ENCODE data around the gene NELFB. TPM values are rescaled to one million over a fixed set of nuclear protein-coding genes. Genes with fewer than 3 reads are reported as not detected.
A peak's percentile ranks its signal among the peaks of the same experiment; 100 is the strongest.

Gene NELFB
- total RNA-seq, 1 experiment from 2014 or later = 95.0 TPM

DNA sequence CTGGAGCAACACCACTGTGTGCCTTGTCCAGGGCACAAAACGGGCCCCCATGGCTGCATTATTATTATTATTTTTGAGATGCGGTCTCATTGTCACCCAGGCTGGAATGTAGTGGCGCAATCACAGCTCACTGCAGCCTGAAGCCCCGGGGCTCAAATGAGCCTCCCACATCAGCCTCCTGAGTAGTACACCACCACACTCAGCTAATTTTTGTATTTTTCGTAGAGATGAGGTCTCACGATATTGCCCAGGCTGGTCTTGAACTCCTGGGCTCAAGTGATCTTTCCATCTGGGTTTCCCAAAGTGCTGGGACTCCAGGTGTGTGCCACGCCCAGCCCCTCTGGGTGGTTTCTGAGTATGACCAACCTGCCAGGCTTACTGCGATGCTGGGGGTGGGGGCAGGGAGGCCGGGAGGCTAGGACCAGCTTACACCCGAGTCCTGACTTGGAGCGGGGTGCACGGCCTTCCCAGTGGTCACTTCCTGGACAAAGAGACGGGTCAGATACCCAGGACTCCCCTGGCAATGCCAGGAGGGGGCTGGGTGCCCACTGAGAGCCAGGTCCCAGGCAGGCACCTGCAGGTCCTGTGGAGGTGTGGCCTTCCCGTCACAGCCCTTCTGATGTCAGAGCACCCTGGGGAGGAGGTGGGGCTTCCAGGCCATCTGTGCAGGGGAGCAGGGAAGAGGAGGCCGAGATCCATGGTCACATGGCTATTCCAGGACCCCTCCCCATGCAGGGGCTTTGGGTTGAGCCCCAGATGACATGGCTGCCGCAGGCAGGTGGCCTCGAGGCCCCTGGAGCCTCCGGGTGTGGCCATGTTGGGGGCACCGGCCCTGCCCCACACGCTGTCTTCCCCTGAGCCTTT, 55.3 kb downstream of the NELFB start:
- TF ChIP-seq, protein P1, sequence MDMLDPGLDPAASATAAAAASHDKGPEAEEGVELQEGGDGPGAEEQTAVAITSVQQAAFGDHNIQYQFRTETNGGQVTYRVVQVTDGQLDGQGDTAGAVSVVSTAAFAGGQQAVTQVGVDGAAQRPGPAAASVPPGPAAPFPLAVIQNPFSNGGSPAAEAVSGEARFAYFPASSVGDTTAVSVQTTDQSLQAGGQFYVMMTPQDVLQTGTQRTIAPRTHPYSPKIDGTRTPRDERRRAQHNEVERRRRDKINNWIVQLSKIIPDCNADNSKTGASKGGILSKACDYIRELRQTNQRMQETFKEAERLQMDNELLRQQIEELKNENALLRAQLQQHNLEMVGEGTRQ (CRISPR knock-in tag; IDR thresholded peaks at IDR 0.05) = 0 out of 2 replicates have a peak, but pooled peaks have one; percentile 44
- TF ChIP-seq JUN (CRISPR knock-in tag; IDR thresholded peaks at IDR 0.05) = no peak
- Mint-ChIP-seq H3K4me3 (no peak overlapping the region), H3K9me3 (no peaks in the 10 kb centered on the region), H3K27me3 (ENCODE audit: low read depth) (no peaks in the 10 kb centered on the region), H3K4me1 (peaks cover 12% of the 10 kb centered on the region), H3K36me3 (no peaks in the 10 kb centered on the region), H3K27ac (no peak overlapping the region)
- no peak for ATAC-seq
- DNase-seq (ENCODE audit: low spot score) = no peak
- ChIA-PET POLR2A (interaction anchor here (1.1 kb wide), 1 partner anchor 8 kb away, joined by 3 read pairs; the partner anchor contains the start of gene NRARP), CTCF (interaction anchor here (2.2 kb wide), 1 partner anchor 8 kb away, joined by 9 read pairs; the partner anchor contains the start of gene NRARP)

DNA sequence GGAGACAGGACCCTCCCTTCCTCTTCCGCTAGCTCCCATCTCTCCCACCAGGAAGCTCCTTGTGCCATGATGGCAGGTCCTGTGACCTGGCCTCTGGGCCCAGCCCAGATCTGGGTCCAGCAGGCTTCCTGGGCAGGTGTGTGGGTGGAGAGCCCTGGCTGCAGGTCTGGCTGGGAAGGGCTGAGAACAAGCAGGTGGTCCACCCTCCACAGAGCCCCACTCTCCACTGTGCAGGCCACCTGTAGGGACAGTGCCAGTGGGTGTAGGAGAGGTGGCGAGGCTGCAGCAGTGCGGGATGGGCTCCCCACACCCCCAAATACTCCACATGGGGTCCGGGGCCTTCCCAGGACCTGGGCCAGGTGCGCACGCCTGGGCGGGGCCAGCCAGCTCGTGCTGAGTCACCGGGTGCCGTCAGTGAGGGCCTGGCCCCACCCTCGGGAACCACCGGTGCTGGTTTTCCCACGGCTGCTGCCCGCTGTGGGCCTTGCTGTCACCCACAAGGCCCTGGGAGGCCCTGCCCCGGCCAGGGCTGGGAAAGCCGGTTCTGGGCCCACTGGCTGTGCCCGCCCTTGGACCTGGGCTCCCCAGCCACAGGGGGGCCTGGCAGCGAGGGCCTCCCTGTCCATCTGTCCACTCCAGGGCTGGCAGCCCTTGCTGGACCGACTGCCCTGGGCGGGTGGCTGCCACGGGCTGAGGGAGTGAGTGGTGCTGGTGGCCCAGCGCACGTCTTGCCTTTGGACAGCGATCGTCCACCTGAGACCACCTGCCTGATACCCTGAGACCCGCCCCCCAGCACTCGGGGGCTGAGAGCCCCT, 56.3 kb downstream of the NELFB start:
- ATAC-seq = no peak
- no peaks in the 10 kb centered on the region for H3K9me3 Mint-ChIP-seq

More for the DNA sequence above, 56.3 kb downstream of the NELFB start:
- Mint-ChIP-seq H3K27me3 (ENCODE audit: low read depth) (no peaks in the 10 kb centered on the region), H3K36me3 (no peaks in the 10 kb centered on the region), H3K4me3 (no peak overlapping the region), H3K27ac (peak overlapping the region; percentile 32; the same call in 1 of the 2 replicates), H3K4me1 (peaks cover 9% of the 10 kb centered on the region)
- no peak for DNase-seq (ENCODE audit: low spot score)
- CTCF ChIA-PET = interaction anchor here (2.2 kb wide), 1 partner anchor 9 kb away, joined by 9 read pairs; the partner anchor contains the start of gene NRARP
- 0 out of 2 replicates have a peak, but pooled peaks have one; percentile 14 for TF ChIP-seq FOXP1 (CRISPR knock-in tag; IDR thresholded peaks at IDR 0.05; ENCODE audit: borderline replicate concordance)
- TF ChIP-seq MYBL2 (CRISPR knock-in tag; IDR thresholded peaks at IDR 0.05) = no peak
- no peak for TF ChIP-seq KAT7 (CRISPR knock-in tag; IDR thresholded peaks at IDR 0.05; ENCODE audit: borderline replicate concordance)
- TF ChIP-seq ZNF416 (CRISPR knock-in tag; IDR thresholded peaks at IDR 0.05) = no peak
- TF ChIP-seq, protein P2, sequence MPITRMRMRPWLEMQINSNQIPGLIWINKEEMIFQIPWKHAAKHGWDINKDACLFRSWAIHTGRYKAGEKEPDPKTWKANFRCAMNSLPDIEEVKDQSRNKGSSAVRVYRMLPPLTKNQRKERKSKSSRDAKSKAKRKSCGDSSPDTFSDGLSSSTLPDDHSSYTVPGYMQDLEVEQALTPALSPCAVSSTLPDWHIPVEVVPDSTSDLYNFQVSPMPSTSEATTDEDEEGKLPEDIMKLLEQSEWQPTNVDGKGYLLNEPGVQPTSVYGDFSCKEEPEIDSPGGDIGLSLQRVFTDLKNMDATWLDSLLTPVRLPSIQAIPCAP (CRISPR knock-in tag; IDR thresholded peaks at IDR 0.05) = no peak
- TF ChIP-seq, protein P3, sequence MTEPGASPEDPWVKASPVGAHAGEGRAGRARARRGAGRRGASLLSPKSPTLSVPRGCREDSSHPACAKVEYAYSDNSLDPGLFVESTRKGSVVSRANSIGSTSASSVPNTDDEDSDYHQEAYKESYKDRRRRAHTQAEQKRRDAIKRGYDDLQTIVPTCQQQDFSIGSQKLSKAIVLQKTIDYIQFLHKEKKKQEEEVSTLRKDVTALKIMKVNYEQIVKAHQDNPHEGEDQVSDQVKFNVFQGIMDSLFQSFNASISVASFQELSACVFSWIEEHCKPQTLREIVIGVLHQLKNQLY (CRISPR knock-in tag; IDR thresholded peaks at IDR 0.05) = no peak
- TF ChIP-seq, protein P4, sequence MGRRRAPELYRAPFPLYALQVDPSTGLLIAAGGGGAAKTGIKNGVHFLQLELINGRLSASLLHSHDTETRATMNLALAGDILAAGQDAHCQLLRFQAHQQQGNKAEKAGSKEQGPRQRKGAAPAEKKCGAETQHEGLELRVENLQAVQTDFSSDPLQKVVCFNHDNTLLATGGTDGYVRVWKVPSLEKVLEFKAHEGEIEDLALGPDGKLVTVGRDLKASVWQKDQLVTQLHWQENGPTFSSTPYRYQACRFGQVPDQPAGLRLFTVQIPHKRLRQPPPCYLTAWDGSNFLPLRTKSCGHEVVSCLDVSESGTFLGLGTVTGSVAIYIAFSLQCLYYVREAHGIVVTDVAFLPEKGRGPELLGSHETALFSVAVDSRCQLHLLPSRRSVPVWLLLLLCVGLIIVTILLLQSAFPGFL (CRISPR knock-in tag; IDR thresholded peaks at IDR 0.05; ENCODE audit: borderline replicate concordance) = no peak
- TF ChIP-seq, protein P5, sequence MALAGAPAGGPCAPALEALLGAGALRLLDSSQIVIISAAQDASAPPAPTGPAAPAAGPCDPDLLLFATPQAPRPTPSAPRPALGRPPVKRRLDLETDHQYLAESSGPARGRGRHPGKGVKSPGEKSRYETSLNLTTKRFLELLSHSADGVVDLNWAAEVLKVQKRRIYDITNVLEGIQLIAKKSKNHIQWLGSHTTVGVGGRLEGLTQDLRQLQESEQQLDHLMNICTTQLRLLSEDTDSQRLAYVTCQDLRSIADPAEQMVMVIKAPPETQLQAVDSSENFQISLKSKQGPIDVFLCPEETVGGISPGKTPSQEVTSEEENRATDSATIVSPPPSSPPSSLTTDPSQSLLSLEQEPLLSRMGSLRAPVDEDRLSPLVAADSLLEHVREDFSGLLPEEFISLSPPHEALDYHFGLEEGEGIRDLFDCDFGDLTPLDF (CRISPR knock-in tag; IDR thresholded peaks at IDR 0.05) = no peak
- TF ChIP-seq, protein P6, sequence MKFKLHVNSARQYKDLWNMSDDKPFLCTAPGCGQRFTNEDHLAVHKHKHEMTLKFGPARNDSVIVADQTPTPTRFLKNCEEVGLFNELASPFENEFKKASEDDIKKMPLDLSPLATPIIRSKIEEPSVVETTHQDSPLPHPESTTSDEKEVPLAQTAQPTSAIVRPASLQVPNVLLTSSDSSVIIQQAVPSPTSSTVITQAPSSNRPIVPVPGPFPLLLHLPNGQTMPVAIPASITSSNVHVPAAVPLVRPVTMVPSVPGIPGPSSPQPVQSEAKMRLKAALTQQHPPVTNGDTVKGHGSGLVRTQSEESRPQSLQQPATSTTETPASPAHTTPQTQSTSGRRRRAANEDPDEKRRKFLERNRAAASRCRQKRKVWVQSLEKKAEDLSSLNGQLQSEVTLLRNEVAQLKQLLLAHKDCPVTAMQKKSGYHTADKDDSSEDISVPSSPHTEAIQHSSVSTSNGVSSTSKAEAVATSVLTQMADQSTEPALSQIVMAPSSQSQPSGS (CRISPR knock-in tag; IDR thresholded peaks at IDR 0.05; ENCODE audit: borderline replicate concordance, low read depth) = no peak
- POLR2A ChIA-PET = interaction anchor here (1.1 kb wide), 1 partner anchor 9 kb away, joined by 3 read pairs; the partner anchor contains the start of gene NRARP

All from WTC11 (cell line).